ENCODE results near the gene DENND2A. TPM values are rescaled to one million over a fixed set of nuclear protein-coding genes. Genes with fewer than 3 reads are reported as not detected.

DENND2A gene
- 0.42 TPM in 1 of 2 replicates, not detected in the other for total RNA-seq

GRCh38 chr7:140640727-140641523, at the start of gene DENND2A:
Gene DENND2A, minus strand, starts transcription at chr7:140640813. Its CDS starts 38,416 bp downstream, at chr7:140602397.

DNA sequence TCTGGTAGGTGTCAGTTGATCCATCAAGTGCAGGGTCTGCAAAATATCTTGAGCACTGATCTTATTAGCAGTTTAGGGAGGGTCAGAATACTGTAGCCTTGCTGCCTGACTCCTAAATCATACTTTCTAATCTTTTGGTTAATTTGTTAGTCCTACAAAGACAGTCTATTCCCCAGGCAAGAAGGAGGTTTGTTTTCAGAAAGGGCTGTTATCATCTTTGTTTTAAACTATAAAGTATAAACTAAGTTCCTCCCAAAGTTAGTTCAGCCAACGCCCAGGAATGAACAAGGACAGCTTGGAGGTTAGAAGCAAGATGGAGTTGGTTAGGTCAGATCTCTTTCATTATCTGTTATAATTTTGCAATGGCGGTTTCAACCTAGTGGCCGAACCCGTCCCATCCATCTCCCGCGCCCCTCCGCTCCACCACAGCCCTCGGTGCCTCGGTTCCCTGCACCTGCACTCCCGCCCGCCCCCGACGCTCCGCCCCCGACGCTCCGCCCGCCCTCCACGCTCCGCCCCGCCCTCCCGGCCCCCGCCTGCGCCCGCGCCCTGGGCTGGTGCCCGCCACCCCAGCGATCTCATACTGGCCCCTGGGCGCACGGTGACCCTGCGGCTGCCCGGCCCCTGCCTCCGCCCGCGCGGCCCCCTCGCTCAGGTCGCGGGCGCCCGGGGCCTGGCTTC, 31.9 kb upstream of the DENND2A start, which contains the start of gene ADCK2:
Gene ADCK2 (plus strand): TSS at position 564 of the 681 bp plus-strand sequence. CDS start 386 bp downstream, outside the sequence.

GRCh38 chr7:140479062-140479738, 161.4 kb downstream of the DENND2A start, which contains the start of gene MKRN1:
Gene MKRN1, minus strand, starts transcription at chr7:140479505. Its CDS starts 161 bp downstream, at chr7:140479344.

Other genes starting within 250 kb of the DENND2A start
- gene SLC37A3, start 242.3 kb downstream of the DENND2A start, total RNA-seq: 23.6 and 25.0 TPM in 2 replicates
- 0.28 TPM in 1 of 2 replicates, not detected in the other for gene RAB19, start 236.8 kb downstream of the DENND2A start, total RNA-seq
- gene MKRN1, start 161.3 kb downstream of the DENND2A start, total RNA-seq: 40.6 and 45.7 TPM in 2 replicates
- 24.4 and 26.4 TPM in 2 replicates for gene ADCK2, start 32.1 kb upstream of the DENND2A start, total RNA-seq
- 427 and 601 TPM in 2 replicates for gene NDUFB2, start 55.9 kb upstream of the DENND2A start, total RNA-seq